UCSD-AML1 (cell line): ENCODE results near the gene DXO.

ENCODE experiments used
- DNase-seq: peaks from one replicate; lab custom pipeline; 2025; ENCODE audit not compliant: unreplicated experiment; lab: John Stamatoyannopoulos, UW

The DXO gene

GRCh38 chr6:31930962-31931361 lies 41.0 kb downstream of the DXO start:
- no peak for DNase-seq

GRCh38 chr6:31928672-31928939 lies 43.3 kb downstream of the DXO start:
- no peak for DNase-seq

- no peak for DNase-seq
Measured at GRCh38 chr6:31927863-31928671, 43.9 kb downstream of the DXO start.

- DNase-seq, result no peak
Measured at GRCh38 chr6:31927242-31927862, 44.6 kb downstream of the DXO start, which contains the start of gene C2. TSS of gene C2 (plus strand) at chr6:31927717. CDS start at chr6:31927753, 36 bp downstream.

GRCh38 chr6:31922942-31923341 lies 49.0 kb downstream of the DXO start:
- DNase-seq, result no peak

- no peak for DNase-seq
Measured at GRCh38 chr6:31920811-31921210, 51.1 kb downstream of the DXO start.
